Neural cell (in vitro differentiated cells): ENCODE results near the gene ST3GAL3. TPM values are rescaled to one million over a fixed set of nuclear protein-coding genes. Genes with fewer than 3 reads are reported as not detected.

Experiments
- H2AFZ ChIP-seq: fragments of 200-600, 300-800 bp; sonication (generic), shearing (Covaris generic); 2 replicates; pipeline ENCODE4 v1.6.0; 2014; ENCODE audit warnings: low read depth, mild to moderate bottlenecking, antibody characterized with exemption, low read length, moderate library complexity
- H3F3A ChIP-seq: fragments of 200-600 bp; shearing (Covaris generic); 2 replicates; pipeline ENCODE4 v1.6.1; 2016; ENCODE audit warnings: mild to moderate bottlenecking, moderate library complexity, mixed read lengths, antibody characterized with exemption, low read length; ENCODE audit not compliant: insufficient read depth, poor library complexity, severe bottlenecking
- H3K27ac ChIP-seq: fragments of 200-600, 300-800 bp; sonication (generic), shearing (Covaris generic); 2 replicates; pipeline ENCODE4 v1.5.1; 2014; ENCODE audit warnings: mild to moderate bottlenecking, low read length, moderate library complexity
- H3K27me3 ChIP-seq: fragments of 300-800, 200-600 bp; sonication (generic), shearing (Covaris generic); 2 replicates; pipeline ENCODE4 v1.6.0; 2014; ENCODE audit warnings: mild to moderate bottlenecking, low read depth, low read length, moderate library complexity; ENCODE audit not compliant: insufficient read depth
- H3K36me3 ChIP-seq: fragments of 300-800, 200-600 bp; sonication (generic), shearing (Covaris generic); 2 replicates; pipeline ENCODE4 v1.5.1; 2014; ENCODE audit warnings: mild to moderate bottlenecking, antibody characterized with exemption, low read length, moderate library complexity; ENCODE audit not compliant: insufficient read depth
- H3K4me2 ChIP-seq: fragments of 300-800, 200-600 bp; sonication (generic), shearing (Covaris generic); 2 replicates; pipeline ENCODE4 v1.6.0; 2014; ENCODE audit warnings: mild to moderate bottlenecking, low read length
- H3K4me3 ChIP-seq: fragments of 300-800, 200-600 bp; sonication (generic), shearing (Covaris generic); 2 replicates; pipeline ENCODE4 v1.5.1; 2014; ENCODE audit warnings: mild to moderate bottlenecking, low read length, moderate library complexity
- H3K79me2 ChIP-seq: fragments of 200-600 bp; shearing (Covaris generic); replicated peaks from 2 replicates; pipeline ENCODE4 v1.6.0; 2014; ENCODE audit warnings: mild to moderate bottlenecking, low read length, moderate library complexity; ENCODE audit not compliant: insufficient read depth
- H3K9ac ChIP-seq: fragments of 300-800, 200-600 bp; sonication (generic), shearing (Covaris generic); 2 replicates; pipeline ENCODE4 v1.6.1; 2016; ENCODE audit warnings: mild to moderate bottlenecking, low read length, mixed read lengths
- H3K9me2 ChIP-seq: fragments of 200-600 bp; shearing (Covaris generic); 2 replicates; pipeline ENCODE4 v1.6.1; 2016; ENCODE audit warnings: mild to moderate bottlenecking, low read length, mixed read lengths; ENCODE audit not compliant: insufficient read depth
- H3K9me3 ChIP-seq: fragments of 200-600, 300-800 bp; sonication (generic), shearing (Covaris generic); 2 replicates; pipeline ENCODE4 v1.6.1; 2016; ENCODE audit warnings: mild to moderate bottlenecking, mixed run types, low read length, moderate library complexity, mixed read lengths
- H4K20me1 ChIP-seq: fragments of 200-600 bp; shearing (Covaris generic); 2 replicates; pipeline ENCODE4 v1.6.1; 2016; ENCODE audit warnings: mild to moderate bottlenecking, mixed run types; ENCODE audit not compliant: insufficient read depth
- EP300 ChIP-seq: fragments of 450-650 bp; conservative IDR thresholded peaks from 2 replicates; pipeline ENCODE4 v1.6.1; 2014; ENCODE audit warnings: antibody characterized with exemption, mild to moderate bottlenecking, moderate library complexity; ENCODE audit not compliant: poor library complexity, severe bottlenecking
- EZH2 ChIP-seq: fragments of 200-600, 300-800 bp; shearing (Covaris generic), sonication (generic); IDR thresholded peaks from 2 replicates; pipeline ENCODE4 v1.6.1; 2014; ENCODE audit warnings: antibody characterized with exemption, low read length, borderline replicate concordance, mild to moderate bottlenecking; ENCODE audit not compliant: insufficient read depth, poor library complexity, severe bottlenecking
- MXI1 ChIP-seq: fragments of 450-650 bp; conservative IDR thresholded peaks from 2 replicates; pipeline ENCODE4 v1.6.1; 2014; ENCODE audit warnings: antibody characterized with exemption, mild to moderate bottlenecking; ENCODE audit not compliant: poor library complexity, severe bottlenecking
- POLR2AphosphoS5 ChIP-seq: IDR thresholded peaks from 2 replicates; pipeline ENCODE4 v1.6.1; 2012
- RAD21 ChIP-seq: fragments of 450-650 bp; conservative IDR thresholded peaks from 2 replicates; pipeline ENCODE4 v1.6.1; 2014; ENCODE audit warnings: antibody characterized with exemption, mild to moderate bottlenecking, moderate library complexity
- SMC3 ChIP-seq: fragments of 450-650 bp; conservative IDR thresholded peaks from 2 replicates; pipeline ENCODE4 v1.6.1; 2014; ENCODE audit warnings: antibody characterized with exemption, mild to moderate bottlenecking, moderate library complexity; ENCODE audit not compliant: poor library complexity
- TAF1 ChIP-seq: IDR thresholded peaks from 2 replicates; pipeline ENCODE4 v1.6.1; 2012; ENCODE audit warnings: low read depth
- polyA plus RNA-seq: library from polyadenylated mRNA; depleted of rRNA; stranded (reverse); fragments of >200 nt; gene quantifications from 2 replicates; pipeline ENCODE4 v1.2.3, GENCODE V29; 2014
- TF ChIP-seq, protein P1 (sequence below): fragments of 450-650 bp; IDR thresholded peaks from 2 replicates; pipeline ENCODE4 v1.5.1; 2014; ENCODE audit warnings: antibody characterized with exemption, mild to moderate bottlenecking, moderate library complexity; ENCODE audit not compliant: poor library complexity, severe bottlenecking
- TF ChIP-seq, protein P2 (sequence below): IDR thresholded peaks from 2 replicates; pipeline ENCODE4 v1.6.1; 2012; ENCODE audit warnings: borderline replicate concordance

The ST3GAL3 gene
- polyA plus RNA-seq, 1 donor from 2014 or later: 36.8 TPM

DNA sequence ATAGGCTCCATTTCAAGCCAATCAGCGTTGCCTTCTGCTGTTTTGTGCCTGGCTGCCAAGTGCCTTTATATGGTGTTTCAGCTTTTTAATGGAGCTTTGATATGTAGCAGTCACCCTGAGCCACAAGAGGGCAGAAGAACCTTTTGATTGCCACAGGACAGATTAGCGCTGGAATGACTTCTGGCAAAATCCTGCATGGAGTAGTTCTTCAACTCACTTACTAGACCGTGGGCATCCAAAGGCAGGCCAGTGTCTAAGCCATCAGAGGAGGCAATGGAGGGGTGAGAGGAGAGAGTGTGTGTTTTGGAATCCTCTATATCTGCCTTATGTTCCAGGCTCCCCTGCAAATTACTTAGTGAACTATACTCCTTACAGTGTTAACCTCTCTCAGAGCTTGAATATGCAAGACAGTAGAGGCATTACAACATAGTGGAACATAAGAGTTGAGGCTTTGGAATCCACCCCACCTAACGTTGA, 56.2 kb downstream of the ST3GAL3 start:
- H3K9ac ChIP-seq: no peak overlapping the region
- H3K79me2 ChIP-seq: no peaks in the 10 kb centered on the region
- no peaks in the 10 kb centered on the region for H3K9me3 ChIP-seq
- TF ChIP-seq EZH2: no peak
- TF ChIP-seq, protein P1, sequence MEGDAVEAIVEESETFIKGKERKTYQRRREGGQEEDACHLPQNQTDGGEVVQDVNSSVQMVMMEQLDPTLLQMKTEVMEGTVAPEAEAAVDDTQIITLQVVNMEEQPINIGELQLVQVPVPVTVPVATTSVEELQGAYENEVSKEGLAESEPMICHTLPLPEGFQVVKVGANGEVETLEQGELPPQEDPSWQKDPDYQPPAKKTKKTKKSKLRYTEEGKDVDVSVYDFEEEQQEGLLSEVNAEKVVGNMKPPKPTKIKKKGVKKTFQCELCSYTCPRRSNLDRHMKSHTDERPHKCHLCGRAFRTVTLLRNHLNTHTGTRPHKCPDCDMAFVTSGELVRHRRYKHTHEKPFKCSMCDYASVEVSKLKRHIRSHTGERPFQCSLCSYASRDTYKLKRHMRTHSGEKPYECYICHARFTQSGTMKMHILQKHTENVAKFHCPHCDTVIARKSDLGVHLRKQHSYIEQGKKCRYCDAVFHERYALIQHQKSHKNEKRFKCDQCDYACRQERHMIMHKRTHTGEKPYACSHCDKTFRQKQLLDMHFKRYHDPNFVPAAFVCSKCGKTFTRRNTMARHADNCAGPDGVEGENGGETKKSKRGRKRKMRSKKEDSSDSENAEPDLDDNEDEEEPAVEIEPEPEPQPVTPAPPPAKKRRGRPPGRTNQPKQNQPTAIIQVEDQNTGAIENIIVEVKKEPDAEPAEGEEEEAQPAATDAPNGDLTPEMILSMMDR: peak; percentile 95
- TF ChIP-seq MXI1: no peak
- TF ChIP-seq EP300: peak; percentile 19
- peak; percentile 95 for TF ChIP-seq SMC3
- TF ChIP-seq POLR2AphosphoS5: no peak
- peak; percentile 96 for TF ChIP-seq RAD21
- no peak for TF ChIP-seq TAF1
- TF ChIP-seq, protein P2, sequence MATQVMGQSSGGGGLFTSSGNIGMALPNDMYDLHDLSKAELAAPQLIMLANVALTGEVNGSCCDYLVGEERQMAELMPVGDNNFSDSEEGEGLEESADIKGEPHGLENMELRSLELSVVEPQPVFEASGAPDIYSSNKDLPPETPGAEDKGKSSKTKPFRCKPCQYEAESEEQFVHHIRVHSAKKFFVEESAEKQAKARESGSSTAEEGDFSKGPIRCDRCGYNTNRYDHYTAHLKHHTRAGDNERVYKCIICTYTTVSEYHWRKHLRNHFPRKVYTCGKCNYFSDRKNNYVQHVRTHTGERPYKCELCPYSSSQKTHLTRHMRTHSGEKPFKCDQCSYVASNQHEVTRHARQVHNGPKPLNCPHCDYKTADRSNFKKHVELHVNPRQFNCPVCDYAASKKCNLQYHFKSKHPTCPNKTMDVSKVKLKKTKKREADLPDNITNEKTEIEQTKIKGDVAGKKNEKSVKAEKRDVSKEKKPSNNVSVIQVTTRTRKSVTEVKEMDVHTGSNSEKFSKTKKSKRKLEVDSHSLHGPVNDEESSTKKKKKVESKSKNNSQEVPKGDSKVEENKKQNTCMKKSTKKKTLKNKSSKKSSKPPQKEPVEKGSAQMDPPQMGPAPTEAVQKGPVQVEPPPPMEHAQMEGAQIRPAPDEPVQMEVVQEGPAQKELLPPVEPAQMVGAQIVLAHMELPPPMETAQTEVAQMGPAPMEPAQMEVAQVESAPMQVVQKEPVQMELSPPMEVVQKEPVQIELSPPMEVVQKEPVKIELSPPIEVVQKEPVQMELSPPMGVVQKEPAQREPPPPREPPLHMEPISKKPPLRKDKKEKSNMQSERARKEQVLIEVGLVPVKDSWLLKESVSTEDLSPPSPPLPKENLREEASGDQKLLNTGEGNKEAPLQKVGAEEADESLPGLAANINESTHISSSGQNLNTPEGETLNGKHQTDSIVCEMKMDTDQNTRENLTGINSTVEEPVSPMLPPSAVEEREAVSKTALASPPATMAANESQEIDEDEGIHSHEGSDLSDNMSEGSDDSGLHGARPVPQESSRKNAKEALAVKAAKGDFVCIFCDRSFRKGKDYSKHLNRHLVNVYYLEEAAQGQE: no peak
- H3F3A ChIP-seq: peaks cover 4% of the 10 kb centered on the region
- no peak overlapping the region for H3K4me3 ChIP-seq
- H3K36me3 ChIP-seq: no peaks in the 10 kb centered on the region
- H3K27ac ChIP-seq: no peak overlapping the region
- no peaks in the 10 kb centered on the region for H3K9me2 ChIP-seq
- H3K27me3 ChIP-seq: no peaks in the 10 kb centered on the region
- H2AFZ ChIP-seq: no peak overlapping the region
- no peaks in the 10 kb centered on the region for H4K20me1 ChIP-seq
- H3K4me2 ChIP-seq: no peak overlapping the region

DNA sequence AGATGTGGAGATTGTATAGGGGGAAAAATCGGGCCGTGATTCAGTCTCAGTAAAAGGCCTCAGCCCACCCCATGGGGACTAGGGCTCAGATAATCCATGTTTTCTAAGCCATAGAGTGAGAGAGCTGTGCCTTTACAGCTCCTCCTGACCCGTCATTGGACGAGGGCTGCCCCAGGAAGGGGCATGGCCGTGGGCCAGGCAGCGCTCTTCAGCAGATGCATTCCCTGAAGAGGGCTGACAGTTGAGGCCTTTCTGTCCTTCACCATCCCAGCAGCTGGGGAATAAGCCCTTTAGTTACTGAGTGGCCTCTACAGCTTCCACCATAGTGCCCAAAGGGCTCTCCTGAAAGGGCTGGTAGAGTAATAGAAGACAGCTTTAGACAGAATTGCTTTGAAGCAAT, 57.2 kb downstream of the ST3GAL3 start:
- Histone ChIP-seq H3F3A (peaks cover 4% of the 10 kb centered on the region), H3K36me3 (no peaks in the 10 kb centered on the region), H3K4me2 (no peak overlapping the region), H3K4me3 (no peak overlapping the region), H3K9me2 (no peaks in the 10 kb centered on the region), H2AFZ (no peak overlapping the region), H3K79me2 (no peaks in the 10 kb centered on the region), H3K9me3 (no peaks in the 10 kb centered on the region), H3K27me3 (no peaks in the 10 kb centered on the region), H3K27ac (no peak overlapping the region), H3K9ac (no peak overlapping the region), H4K20me1 (no peaks in the 10 kb centered on the region)
- no peak for TF ChIP-seq SMC3
- TF ChIP-seq MXI1: no peak
- TF ChIP-seq TAF1: no peak
- TF ChIP-seq EZH2: no peak
- TF ChIP-seq, protein P1: no peak
- no peak for TF ChIP-seq POLR2AphosphoS5
- TF ChIP-seq, protein P2: no peak
- no peak for TF ChIP-seq RAD21
